ENCODE measurements around the gene MRPS33. TPM values are rescaled to one million over a fixed set of nuclear protein-coding genes. Genes with fewer than 3 reads are reported as not detected.

The MRPS33 gene
- total and polyA plus RNA-seq, 2 experiments from 2014 or later, result 23.1 to 140 TPM

- TF ChIP-seq ZNF462 (CRISPR knock-in tag; IDR thresholded peaks at IDR 0.05) (no peak), POLR2AphosphoS5 (IDR thresholded peaks at IDR 0.05; ENCODE audit: low read depth) (no peak), JUNB (IDR thresholded peaks at IDR 0.05; ENCODE audit: unreplicated experiment) (no peak), STAT1 (IDR thresholded peaks at IDR 0.05; ENCODE audit: unreplicated experiment) (no peak), NANOG (IDR thresholded peaks at IDR 0.05; ENCODE audit: borderline replicate concordance) (no peak), ZNF114 (CRISPR knock-in tag; IDR thresholded peaks at IDR 0.05) (no peak)
Observed at GRCh38 chr7:140972876-140973829, 41.6 kb downstream of the MRPS33 start (continued).

GRCh38 chr7:140972344-140972743 is 42.4 kb downstream of the MRPS33 start:
- no peaks in the 10 kb centered on the region for H3K4me1 Mint-ChIP-seq
- H3K4me2 ChIP-seq, result no peak overlapping the region
- DNase-seq (ENCODE audit: low spot score), result no peak
- no peaks in the 10 kb centered on the region for H3K36me3 ChIP-seq (ENCODE audit: insufficient read depth)
- no peak overlapping the region for H3K4me3 ChIP-seq
- H2AFZ ChIP-seq, result 0 out of 2 replicates have a peak overlapping the region, but pooled peaks have one; percentile 82
- H3K27me3 Mint-ChIP-seq (ENCODE audit: insufficient read depth, low read depth, poor library complexity), result peaks cover 2% of the 10 kb centered on the region
- no peak for ATAC-seq
- no peak overlapping the region for H3K27ac ChIP-seq (ENCODE audit: low read depth)
- no peaks in the 10 kb centered on the region for H4K20me1 ChIP-seq (replicated peaks; ENCODE audit: insufficient read depth)
- no peaks in the 10 kb centered on the region for H3K9me2 ChIP-seq (ENCODE audit: insufficient read depth)
- H3K79me2 ChIP-seq (replicated peaks; ENCODE audit: insufficient read depth), result no peaks in the 10 kb centered on the region
- no peaks in the 10 kb centered on the region for H3K27me3 ChIP-seq (ENCODE audit: insufficient read depth)
- H3F3A ChIP-seq (replicated peaks; ENCODE audit: low read depth), result no peaks in the 10 kb centered on the region
- no peaks in the 10 kb centered on the region for H3K4me1 ChIP-seq (ENCODE audit: insufficient read depth)
- no peaks in the 10 kb centered on the region for H3K9me3 Mint-ChIP-seq
- no peaks in the 10 kb centered on the region for H3K36me3 Mint-ChIP-seq (ENCODE audit: low read depth)
- H3K4me3 Mint-ChIP-seq, result no peak overlapping the region
- no peak overlapping the region for H3K27ac Mint-ChIP-seq
- no peak for TF ChIP-seq ZNF462 (CRISPR knock-in tag; IDR thresholded peaks at IDR 0.05)

Data from GM23338 (cell line).